Sigmoid colon (tissue), 7 donors: ENCODE results near the gene GRAMD1A. TPM values are rescaled to one million over a fixed set of nuclear protein-coding genes. Genes with fewer than 3 reads are reported as not detected.
A peak's percentile ranks its signal among the peaks of the same experiment; 100 is the strongest.
"Not testable (repeated sequence)": the region's sequence is repeated elsewhere in the genome, so short reads cannot be mapped to it uniquely, and the experiment has no call there.

Experiments used
- DNase-seq: peaks from one replicate; pipeline ENCODE4 v3.0.0-alpha.2; 2019
- H3K27ac ChIP-seq, 4 donors: fragments of 200-600 bp; sonication (generic); one replicate each; pipeline ENCODE4 v1.5.1; 2016 to 2019; ENCODE audit warnings: mild to moderate bottlenecking in 1 of 4
- H3K27me3 ChIP-seq, 3 donors: fragments of 200-600 bp; sonication (generic); one replicate each; pipeline ENCODE4 v1.5.1; 2019; ENCODE audit warnings: mild to moderate bottlenecking in 1 of 3
- H3K36me3 ChIP-seq, 4 donors: fragments of 200-600 bp; sonication (generic); one replicate each; pipeline ENCODE4 v1.5.1; 2016 to 2019
- H3K4me1 ChIP-seq, 4 donors: fragments of 200-600 bp; sonication (generic); one replicate each; pipeline ENCODE4 v1.5.1; 2017 to 2019
- H3K4me3 ChIP-seq, 4 donors: fragments of 200-600 bp; sonication (generic); one replicate each; pipeline ENCODE4 v1.5.1; 2017 to 2019; ENCODE audit warnings: mild to moderate bottlenecking in 2 of 4, moderate library complexity in 1 of 4
- H3K9me3 ChIP-seq, 4 donors: fragments of 200-600 bp in 3 of 4; sonication (generic) in 3 of 4; one replicate each; pipeline versions ENCODE4 v1.5.1 to v1.6.1; 2013 to 2019
- EP300 ChIP-seq, 4 donors: sonication (generic); formaldehyde crosslinking; IDR thresholded peaks; one replicate each; pipeline ENCODE4 v1.6.1; 2017; ENCODE audit warnings: antibody characterized with exemption in 4 of 4
- POLR2A ChIP-seq, 2 donors: fragments of 450-650 bp; IDR thresholded peaks; one replicate each; pipeline ENCODE4 v1.6.1; 2016; ENCODE audit warnings: antibody characterized with exemption in 2 of 2, mild to moderate bottlenecking in 2 of 2, moderate library complexity in 2 of 2
- POLR2AphosphoS5 ChIP-seq, 4 donors: sonication (generic); formaldehyde crosslinking; IDR thresholded peaks; one replicate each; pipeline ENCODE4 v1.6.1; 2017; ENCODE audit warnings: antibody characterized with exemption in 4 of 4
- WGBS, 2 donors: extraction: QIAGEN DNeasy Blood & Tissue Kit; methylation state at CpG; one replicate each; pipeline ENCODE4 v1.1.7; 2013; 5-methylcytosine and 5-hydroxymethylcytosine counted together
- intact Hi-C: fragments of 100-400 bp; cut with DNase I; formaldehyde crosslinking; loops from one replicate; pipeline ENCODE4 v1.15.1; 2023
- polyA plus RNA-seq, 3 donors: library from polyadenylated mRNA; stranded (reverse); fragments of 200-250 nt; gene quantifications; one replicate each; pipeline ENCODE4 v1.2.3, GENCODE V29; 2013
- total RNA-seq, 4 donors: library from RNA; depleted of rRNA; stranded (reverse); fragments of >200 nt; gene quantifications; one replicate each; pipeline ENCODE4 v1.1.0, GENCODE V29; 2016
- TF ChIP-seq, protein P1 (sequence below), 4 experiments: fragments of 450-650 bp in 3 of 4; fragments of 200-600 bp in 1 of 4; IDR thresholded peaks; one replicate each; pipeline ENCODE4 v1.5.1; 2016 to 2019; ENCODE audit warnings: antibody characterized with exemption in 4 of 4, mild to moderate bottlenecking in 3 of 4, moderate library complexity in 2 of 4
- donor health status: healthy with polysubstance abuse.
- donor health status: Bipolar disorder and iron deficiency.
- donor health status: healthy.

Gene GRAMD1A
- total and polyA plus RNA-seq, 7 donors = 5.1 to 58.9 (median 30.3) TPM

DNA sequence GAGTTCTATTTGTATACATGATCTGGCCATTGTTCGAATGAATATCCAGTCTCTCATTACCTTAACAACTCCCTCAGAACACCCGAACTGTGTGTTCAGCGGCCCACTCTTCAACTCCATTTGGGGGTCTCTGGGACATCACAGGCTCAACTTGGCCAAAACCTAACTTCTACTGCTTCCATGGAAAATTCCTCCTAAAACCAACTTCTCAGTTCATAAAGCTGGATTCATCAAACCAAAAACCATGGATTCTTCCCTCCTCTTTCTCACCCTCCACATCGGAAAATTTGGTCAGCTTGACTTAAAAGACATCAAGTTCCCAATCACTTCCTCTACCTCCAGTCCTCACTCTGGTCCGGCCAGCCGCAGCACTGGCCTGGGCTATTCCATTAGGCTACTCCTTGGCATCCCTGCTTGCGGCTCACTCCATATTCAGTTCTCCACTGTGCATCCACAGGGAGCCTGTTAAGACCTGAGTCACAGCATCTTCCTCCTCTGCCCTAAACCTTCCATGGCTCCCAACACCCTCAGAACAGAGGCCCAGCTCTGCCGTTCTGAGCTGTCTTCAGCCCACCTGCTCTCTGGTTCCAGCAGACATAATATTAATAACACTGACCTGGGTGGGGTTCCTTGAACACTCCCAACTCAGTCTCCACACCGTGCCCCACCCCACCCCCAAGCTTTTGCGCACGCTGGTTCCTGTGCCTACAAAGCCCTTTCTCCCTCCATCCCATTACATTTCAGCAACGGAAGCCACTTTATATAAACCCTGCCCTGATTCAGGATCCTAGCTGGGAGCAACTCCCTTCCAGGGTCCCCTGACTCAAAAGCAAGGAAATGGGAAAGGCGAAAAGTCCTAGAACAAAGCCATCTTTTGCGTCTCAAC is 37.2 kb upstream of the GRAMD1A start:
- no peak for DNase-seq
- peaks cover 0 to 29% (median 18%) of the 10 kb centered on the region in 4 donors for H3K4me1 ChIP-seq
- peak overlapping the region; percentile 90 to 99 (median 96) for H3K4me3 ChIP-seq
- H3K27me3 ChIP-seq = no peaks in the 10 kb centered on the region
- peak overlapping the region; percentile 68 to 75 (median 74) for H3K27ac ChIP-seq
- peaks cover 22 to 32% (median 23%) of the 10 kb centered on the region in 4 donors for H3K36me3 ChIP-seq
- peaks cover 17 to 21% (median 19%) of the 10 kb centered on the region in 4 donors for H3K9me3 ChIP-seq
- 31 to 32% methylated on average over 14 of the region's 14 CpGs for WGBS, 2 donors
- TF ChIP-seq POLR2A (IDR thresholded peaks at IDR 0.05) (no peak), POLR2AphosphoS5 (IDR thresholded peaks at IDR 0.05) (no peak), EP300 (IDR thresholded peaks at IDR 0.05) (no peak)
- TF ChIP-seq, protein P1, sequence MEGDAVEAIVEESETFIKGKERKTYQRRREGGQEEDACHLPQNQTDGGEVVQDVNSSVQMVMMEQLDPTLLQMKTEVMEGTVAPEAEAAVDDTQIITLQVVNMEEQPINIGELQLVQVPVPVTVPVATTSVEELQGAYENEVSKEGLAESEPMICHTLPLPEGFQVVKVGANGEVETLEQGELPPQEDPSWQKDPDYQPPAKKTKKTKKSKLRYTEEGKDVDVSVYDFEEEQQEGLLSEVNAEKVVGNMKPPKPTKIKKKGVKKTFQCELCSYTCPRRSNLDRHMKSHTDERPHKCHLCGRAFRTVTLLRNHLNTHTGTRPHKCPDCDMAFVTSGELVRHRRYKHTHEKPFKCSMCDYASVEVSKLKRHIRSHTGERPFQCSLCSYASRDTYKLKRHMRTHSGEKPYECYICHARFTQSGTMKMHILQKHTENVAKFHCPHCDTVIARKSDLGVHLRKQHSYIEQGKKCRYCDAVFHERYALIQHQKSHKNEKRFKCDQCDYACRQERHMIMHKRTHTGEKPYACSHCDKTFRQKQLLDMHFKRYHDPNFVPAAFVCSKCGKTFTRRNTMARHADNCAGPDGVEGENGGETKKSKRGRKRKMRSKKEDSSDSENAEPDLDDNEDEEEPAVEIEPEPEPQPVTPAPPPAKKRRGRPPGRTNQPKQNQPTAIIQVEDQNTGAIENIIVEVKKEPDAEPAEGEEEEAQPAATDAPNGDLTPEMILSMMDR (IDR thresholded peaks at IDR 0.05) = no peak
- intact Hi-C loops = no loop called here

DNA sequence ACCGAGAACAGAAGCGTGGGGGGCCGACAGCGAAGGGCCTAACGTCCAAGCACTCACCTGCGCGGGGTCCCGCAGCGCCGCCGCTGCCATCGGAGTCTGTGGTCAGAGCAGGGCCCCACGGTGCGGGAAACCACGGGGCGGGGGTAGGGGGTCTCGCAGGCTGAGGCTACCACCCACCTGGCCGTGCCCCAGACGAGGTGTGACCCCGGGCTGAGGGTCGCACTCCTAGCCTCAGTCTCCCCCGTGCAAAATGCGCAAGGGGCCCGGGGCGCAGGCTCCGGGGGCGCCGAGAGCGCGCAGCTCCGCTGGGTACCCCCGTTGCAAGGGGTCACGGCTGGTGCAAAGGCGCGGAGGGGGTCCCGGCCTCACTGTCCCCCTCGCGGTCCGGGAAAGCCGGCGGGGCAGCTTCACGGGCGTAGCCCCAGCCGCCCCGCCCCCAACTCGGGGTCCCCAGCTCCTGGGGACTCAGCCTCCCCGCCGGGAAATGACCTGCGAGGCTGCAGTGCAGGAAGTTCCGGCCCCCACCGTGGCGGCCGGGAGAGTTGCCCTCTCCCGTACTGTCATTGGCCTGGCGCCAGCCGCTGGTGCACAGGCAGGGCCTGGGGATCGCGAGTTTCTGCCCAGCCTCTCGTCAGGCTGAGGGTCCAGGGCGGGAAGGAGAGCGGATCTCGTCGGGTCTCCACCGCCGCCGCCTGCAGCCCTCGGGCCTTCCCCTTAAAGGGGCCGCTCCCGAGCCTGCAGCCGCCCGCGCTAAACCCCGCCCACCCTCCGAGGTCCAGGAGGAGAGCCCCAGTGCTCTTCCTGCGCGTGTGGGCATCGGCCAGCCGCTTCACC is 36.3 kb upstream of the GRAMD1A start, which contains the start of gene ZNF792:
Gene ZNF792 (minus strand): TSS at position 657 of the 834 bp plus-strand sequence. CDS start 567 bp downstream, at position 90.
- Histone ChIP-seq H3K4me3 (peak within 1 kb of the TSS; percentile 90 to 99 (median 96)), H3K36me3 (peaks cover 14 to 23% (median 15%) of the 10 kb centered on the region in 4 donors), H3K9me3 (peaks cover 10 to 13% (median 10%) of the 10 kb centered on the region in 4 donors), H3K27me3 (no peaks in the 10 kb centered on the region), H3K4me1 (peaks cover 0 to 29% (median 18%) of the 10 kb centered on the region in 4 donors), H3K27ac (peak within 1 kb of the TSS; percentile 68 to 75 (median 74))
- 0% methylated on average over 78 of the region's 78 CpGs for WGBS, 2 donors
- peak in 3 of 4 donors; percentile 48 to 63 (median 62) for TF ChIP-seq POLR2AphosphoS5 (IDR thresholded peaks at IDR 0.05)
- TF ChIP-seq EP300 (IDR thresholded peaks at IDR 0.05) = no peak
- DNase-seq = peak; percentile 78
- intact Hi-C loops = no loop called here

DNA sequence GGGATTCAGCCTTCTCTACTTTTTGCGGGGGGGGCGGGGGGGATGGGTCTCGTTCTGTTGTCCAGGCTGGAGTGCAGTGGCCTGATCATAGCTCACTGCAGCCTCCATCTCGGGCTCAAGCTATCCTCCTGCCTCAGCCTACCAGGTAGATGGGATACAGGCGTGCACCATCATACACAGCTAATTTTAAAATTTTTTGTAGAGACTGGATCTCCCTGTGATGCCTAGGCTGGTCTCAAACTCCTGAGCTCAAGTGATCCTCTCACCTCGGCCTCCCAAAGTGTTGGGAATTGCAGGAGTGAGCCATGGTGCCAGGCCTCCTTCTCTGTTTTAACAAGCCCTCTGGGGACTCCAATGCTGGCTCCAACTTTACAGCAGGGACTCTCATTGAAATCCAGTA is 35.5 kb upstream of the GRAMD1A start:
- 52 to 64% methylated on average over 6 of the region's 6 CpGs for WGBS, 2 donors
- Histone ChIP-seq H3K4me1 (peaks cover 0 to 29% (median 18%) of the 10 kb centered on the region in 4 donors), H3K27ac (peak overlapping the region in 1 of 4 donors; percentile 73), H3K36me3 (peaks cover 6 to 15% (median 8%) of the 10 kb centered on the region in 4 donors), H3K4me3 (peak overlapping the region in 2 of 4 donors; percentile 90 to 99), H3K27me3 (no peaks in the 10 kb centered on the region), H3K9me3 (peaks cover 2 to 5% (median 4%) of the 10 kb centered on the region in 4 donors)
- intact Hi-C loops = no loop called here
- TF ChIP-seq, protein P1 (IDR thresholded peaks at IDR 0.05) = no peak
- TF ChIP-seq EP300 (IDR thresholded peaks at IDR 0.05) (no peak), POLR2A (IDR thresholded peaks at IDR 0.05) (no peak), POLR2AphosphoS5 (IDR thresholded peaks at IDR 0.05) (no peak)
- no peak for DNase-seq

DNA sequence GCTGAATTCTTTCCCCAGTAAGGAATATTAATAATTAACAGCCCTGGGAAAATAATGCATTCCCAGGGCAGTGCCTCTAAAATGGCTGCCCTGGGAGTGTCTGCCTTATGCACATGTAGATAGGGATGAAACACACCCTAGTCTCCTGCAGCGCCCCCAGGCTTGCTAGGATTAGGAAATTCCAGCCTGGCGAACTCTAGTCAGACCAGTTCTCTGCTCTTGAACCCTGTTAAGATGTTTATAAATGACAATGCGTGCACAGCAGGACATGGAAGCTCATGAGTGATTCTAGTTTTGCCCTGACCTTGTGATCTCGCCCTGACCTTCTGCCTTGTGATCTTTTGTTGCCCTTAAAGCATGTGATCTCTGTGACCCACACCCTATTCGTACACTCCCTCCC is 34.6 kb upstream of the GRAMD1A start:
- H3K9me3 ChIP-seq, H3K4me3 ChIP-seq, DNase-seq, H3K27ac ChIP-seq, intact Hi-C loops, H3K27me3 ChIP-seq, H3K36me3 ChIP-seq: not testable (repeated sequence)
- peaks cover 0 to 29% (median 18%) of the 10 kb centered on the region in 4 donors for H3K4me1 ChIP-seq
- WGBS, 2 donors = 71 to 79% methylated on average over 5 of the region's 5 CpGs

DNA sequence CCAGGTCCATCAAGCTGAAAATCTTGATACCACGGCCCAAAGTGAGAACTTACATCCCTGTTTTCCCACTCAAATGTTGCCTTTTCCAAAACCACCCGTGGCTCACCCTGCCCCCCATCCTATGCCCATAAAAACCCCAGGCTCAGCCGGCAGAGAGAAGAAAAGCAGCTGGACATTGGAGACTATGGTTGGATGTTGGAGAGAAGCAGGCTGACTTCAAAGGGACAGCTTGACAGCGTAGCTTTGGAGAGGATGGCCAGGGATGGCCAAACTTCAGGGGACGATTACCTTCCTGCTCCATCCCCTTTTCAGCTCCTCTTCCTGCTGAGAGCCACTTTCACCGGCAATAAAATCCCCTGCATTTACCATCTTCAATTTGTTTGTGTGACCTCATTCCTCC is 32.6 kb upstream of the GRAMD1A start:
- peaks cover 0 to 20% (median 8%) of the 10 kb centered on the region in 4 donors for H3K4me1 ChIP-seq
- no peaks in the 10 kb centered on the region for H3K27me3 ChIP-seq
- no peak for DNase-seq
- no peaks in the 10 kb centered on the region for H3K36me3 ChIP-seq
- WGBS, 2 donors = 76 to 87% methylated on average over 6 of the region's 6 CpGs
- no peak overlapping the region for H3K27ac ChIP-seq
- no peaks in the 10 kb centered on the region for H3K9me3 ChIP-seq
- H3K4me3 ChIP-seq = no peak overlapping the region
- TF ChIP-seq EP300 (IDR thresholded peaks at IDR 0.05) (no peak), POLR2A (IDR thresholded peaks at IDR 0.05) (no peak), POLR2AphosphoS5 (IDR thresholded peaks at IDR 0.05) (no peak)
- TF ChIP-seq, protein P1 (IDR thresholded peaks at IDR 0.05) = no peak
- intact Hi-C loops = no loop called here
